HG03196 (cell line): ENCODE results near the gene SARNP.

Experiments
- ATAC-seq: cut with Tn5 transposase; IDR thresholded peaks from one replicate; pipeline ENCODE4 v1.9.1; 2021; ENCODE audit not compliant: unreplicated experiment

Gene SARNP

GRCh38 chr12:55711786-55712553 is 105.6 kb downstream of the SARNP start:
- ATAC-seq, result no peak

GRCh38 chr12:55708695-55709233 is 108.8 kb downstream of the SARNP start:
- no peak for ATAC-seq

- ATAC-seq, result no peak
Measured at GRCh38 chr12:55707841-55708694, 109.5 kb downstream of the SARNP start, which contains the start of gene ITGA7. ITGA7 (minus strand) TSS chr12:55707904; CDS start chr12:55707682, 222 bp downstream.
